Measurements from ENCODE around the gene FICD.

The FICD gene

DNA sequence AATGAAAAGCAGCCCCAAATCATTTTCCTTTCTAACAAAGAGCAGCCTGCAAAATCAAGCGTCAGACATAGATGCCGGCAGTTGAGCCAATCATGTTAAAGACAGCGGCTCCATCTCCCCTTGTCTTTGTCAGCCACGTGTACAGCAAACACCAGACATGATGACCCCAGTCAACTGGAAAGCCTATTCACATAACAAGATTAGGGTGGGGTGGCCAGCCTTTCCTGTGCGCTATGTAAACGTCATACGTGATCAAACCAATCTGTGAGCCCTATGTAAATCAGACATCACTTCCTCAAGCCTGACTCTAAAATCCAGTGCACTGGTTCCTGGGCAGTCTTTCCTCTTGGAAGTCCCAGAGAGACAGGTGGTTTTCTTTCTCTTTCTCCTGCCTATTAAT is 9.9 kb upstream of the FICD start:
- DNase-seq = no peak

- no peak for DNase-seq
Measured at GRCh38 chr12:108507971-108508642, 7.0 kb upstream of the FICD start.

GRCh38 chr12:108509806-108510205 is 5.3 kb upstream of the FICD start:
- no peak for DNase-seq

GRCh38 chr12:108510836-108511235 is 4.2 kb upstream of the FICD start:
- no peak for DNase-seq

- DNase-seq = peak; percentile 73
Measured at GRCh38 chr12:108511633-108512540, 3.2 kb upstream of the FICD start.

- no peak for DNase-seq
Measured at GRCh38 chr12:108514468-108514972, 557 bp upstream of the FICD start.

DNA sequence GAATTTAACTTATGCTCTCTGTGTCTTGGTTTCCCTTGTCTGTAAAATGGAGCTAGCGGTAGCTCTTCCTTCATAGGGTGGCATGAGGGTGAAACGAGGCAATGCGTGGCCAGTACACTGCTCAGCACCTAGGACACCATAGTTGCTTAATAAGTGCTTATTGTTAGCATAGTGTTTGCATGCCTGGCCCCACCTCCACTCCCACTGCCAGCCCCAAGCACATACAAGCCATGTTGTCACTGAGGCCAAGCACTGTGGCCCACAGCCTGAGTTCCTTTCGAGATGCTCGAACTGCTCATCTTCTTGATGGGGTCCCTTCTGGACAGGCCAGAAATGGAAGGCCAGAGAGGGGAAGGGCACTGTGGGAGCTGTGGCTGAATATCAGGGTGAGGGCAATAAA is 839 bp downstream of the FICD start:
- no peak for DNase-seq

DNA sequence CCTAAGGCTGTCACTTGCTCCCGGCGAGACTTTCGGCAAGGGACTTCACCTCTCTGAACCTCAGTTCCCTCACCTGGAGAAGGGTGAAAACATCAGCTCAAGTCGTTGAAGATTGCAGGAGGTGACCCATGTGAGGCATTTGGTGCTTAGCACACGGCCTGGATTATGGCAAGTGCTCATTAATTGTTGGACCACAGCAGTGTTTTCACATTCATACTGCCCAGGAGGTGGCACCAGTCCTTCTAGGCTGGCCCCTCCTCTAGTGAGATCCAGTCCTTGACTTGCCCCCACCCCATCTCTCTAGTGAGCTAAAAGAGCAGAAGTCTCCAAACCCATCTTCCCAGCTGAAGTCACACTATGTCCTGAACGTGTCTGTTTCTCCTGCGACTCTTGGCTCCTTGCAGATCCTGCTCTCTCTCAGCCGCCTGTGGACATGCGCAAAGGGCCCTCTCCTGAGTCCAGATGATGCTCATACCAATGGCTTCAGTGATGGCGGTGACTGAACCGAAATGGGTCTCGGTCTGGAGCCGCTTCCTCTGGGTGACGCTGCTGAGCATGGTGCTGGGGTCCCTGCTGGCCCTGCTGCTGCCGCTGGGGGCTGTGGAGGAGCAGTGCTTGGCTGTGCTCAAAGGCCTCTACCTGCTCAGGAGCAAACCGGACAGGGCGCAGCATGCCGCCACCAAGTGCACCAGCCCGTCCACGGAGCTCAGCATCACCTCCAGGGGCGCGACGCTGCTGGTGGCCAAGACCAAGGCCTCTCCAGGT is 1.6 kb downstream of the FICD start:
- no peak for DNase-seq

- DNase-seq = no peak
Measured at GRCh38 chr12:108517288-108518100, 2.4 kb downstream of the FICD start.

GRCh38 chr12:108518101-108518715 is 3.1 kb downstream of the FICD start:
- no peak for DNase-seq

DNA sequence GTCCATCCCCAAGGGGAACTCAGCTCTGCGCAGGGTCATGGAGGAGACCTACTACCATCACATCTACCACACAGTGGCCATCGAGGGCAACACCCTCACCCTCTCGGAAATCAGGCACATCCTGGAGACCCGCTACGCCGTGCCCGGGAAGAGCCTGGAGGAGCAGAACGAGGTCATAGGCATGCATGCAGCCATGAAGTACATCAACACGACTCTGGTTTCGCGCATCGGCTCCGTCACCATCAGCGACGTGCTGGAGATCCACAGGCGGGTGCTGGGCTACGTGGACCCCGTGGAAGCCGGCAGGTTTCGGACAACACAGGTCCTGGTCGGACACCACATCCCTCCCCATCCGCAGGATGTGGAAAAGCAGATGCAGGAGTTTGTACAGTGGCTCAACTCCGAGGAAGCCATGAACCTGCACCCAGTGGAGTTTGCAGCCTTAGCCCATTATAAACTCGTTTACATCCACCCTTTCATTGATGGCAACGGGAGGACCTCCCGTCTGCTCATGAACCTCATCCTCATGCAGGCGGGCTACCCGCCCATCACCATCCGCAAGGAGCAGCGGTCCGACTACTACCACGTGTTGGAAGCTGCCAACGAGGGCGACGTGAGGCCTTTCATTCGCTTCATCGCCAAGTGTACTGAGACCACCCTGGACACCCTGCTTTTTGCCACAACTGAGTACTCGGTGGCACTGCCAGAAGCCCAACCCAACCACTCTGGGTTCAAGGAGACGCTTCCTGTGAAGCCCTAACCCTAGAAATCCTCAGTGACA is 3.8 kb downstream of the FICD start:
- DNase-seq = no peak

- no peak for DNase-seq
Measured at GRCh38 chr12:108519558-108519957, 4.5 kb downstream of the FICD start.

DNA sequence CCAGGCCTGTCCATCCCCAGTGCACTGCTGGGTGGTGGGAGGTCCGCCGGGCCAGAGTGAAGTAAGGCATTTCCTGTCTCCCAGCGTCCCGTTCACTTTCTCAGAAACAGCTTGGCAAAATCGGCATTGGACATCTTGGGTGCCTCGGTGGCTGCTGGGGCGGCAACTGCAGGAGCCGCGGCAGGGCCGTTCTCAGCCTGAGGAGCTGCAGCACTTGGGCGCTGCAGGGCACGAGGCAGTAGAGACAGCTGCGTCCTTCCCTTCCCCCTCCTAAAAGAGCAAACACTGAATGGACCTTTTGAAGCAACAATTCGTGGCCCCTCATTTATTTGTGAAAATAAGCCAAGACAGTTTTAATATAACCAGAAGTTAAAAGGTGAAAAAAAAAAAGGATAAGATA is 8.3 kb downstream of the FICD start:
- DNase-seq = no peak

DNA sequence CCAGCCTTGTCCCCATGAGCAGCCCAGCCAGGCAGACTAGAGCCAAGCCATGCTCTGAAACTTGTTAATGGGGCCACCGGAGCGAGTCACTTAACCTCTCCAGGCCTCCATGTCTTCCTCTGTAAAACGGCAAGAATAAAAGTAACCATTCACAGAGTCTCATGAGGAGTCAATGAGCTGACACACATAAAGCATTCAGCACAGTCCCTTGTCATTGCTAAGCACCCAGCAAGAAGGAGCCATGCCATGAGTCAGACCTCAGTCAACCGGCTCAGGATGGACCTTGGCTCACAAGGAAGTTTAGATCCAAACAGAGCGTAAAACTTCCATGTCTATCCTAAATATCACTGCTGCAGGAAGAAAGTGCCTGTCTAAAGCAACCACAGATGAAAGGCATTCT is 10.6 kb downstream of the FICD start:
- DNase-seq = no peak

DNA sequence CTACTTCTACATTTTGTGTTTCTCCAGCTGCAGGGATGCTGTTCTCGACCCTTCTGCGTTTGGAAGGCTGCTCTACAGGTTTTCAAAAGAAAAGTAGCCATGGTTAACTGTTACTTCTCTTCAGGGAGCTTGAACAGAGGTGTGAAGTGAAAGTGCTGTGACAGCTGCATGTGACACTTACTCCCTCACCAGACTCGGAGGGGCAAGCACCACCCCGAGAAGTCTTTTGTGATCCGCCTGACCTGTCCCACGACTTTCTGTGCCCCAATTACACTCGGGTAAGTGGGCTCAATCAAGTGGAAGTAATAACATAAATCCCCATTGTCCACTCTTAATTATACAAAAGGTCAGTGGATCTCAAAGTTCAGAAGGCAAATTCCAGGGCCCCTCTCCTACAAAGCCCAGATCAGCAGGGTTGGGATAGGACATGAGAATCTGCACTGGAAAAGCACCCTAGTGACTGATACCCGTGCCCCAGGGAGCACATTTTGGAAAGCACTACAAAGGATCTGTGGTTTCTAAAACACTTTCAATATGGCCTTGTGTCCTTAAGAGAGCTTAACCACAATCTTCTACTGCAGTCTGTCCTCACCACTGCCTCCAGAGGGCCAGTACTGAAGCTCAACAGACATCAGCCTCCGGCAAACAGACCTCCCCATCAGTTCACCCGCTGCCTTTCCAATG is 11.5 kb downstream of the FICD start:
- no peak for DNase-seq

- no peak for DNase-seq
Measured at GRCh38 chr12:108527166-108527496, 12.1 kb downstream of the FICD start.

DNA sequence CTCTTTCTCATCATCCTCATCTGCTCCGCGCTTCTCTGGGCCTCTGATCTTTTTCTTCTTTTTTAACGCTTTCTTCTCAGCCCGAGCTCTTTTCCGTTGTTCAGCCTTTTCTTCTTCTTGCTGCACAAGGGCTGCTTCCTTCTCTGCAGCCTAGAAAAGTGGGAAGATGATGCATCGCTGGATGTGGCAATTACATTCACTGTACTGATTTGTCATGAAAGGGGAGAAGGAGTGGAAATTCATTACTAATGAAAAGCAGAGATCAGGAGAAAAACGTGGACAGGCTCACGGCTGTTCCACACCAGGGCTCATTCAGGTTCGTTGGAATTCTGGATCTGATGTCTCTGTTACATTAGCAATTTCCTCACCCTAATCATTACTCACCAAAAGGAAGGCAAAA is 15.1 kb downstream of the FICD start:
- DNase-seq = no peak

GRCh38 chr12:108531929-108532848 is 17.1 kb downstream of the FICD start:
- DNase-seq = peak; percentile 93

DNA sequence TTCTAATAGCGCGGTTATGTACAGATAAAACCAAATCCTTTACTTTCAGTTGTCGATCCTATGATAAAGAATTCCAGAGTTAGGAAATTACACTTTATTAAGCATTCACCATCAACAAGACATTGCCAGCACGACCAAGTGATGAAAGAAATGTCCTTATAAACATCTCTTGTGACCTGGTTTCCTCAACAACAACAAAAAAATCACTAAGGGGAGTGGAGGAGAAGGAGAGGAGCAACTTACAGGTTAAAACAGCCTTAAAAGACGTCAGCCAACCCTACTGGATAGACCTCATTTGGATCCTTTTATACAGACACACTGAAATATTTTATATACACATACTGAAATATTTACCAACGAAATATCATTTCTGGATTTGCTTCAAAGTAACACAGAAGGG is 23.1 kb downstream of the FICD start:
- no peak for DNase-seq
